GM12878 (cell line): ENCODE measurements around the gene LRP2BP. TPM values are rescaled to one million over a fixed set of nuclear protein-coding genes. Genes with fewer than 3 reads are reported as not detected.

Experiments used
- ATAC-seq: fragments of 200-7000 bp; cut with Tn5 transposase; 3 replicates; pipeline ENCODE4 v1.9.1; 2020; ENCODE audit warnings: mild to moderate bottlenecking, moderate library complexity
- BruUV-seq: library from RNA; stranded (reverse); fragments of 400-500 nt; replicated peaks from 2 replicates; lab custom pipeline; 2021; lab: Mats Ljungman, UMichigan
- CTCF ChIA-PET: fragments of 300-600 bp; sonication (Branson Sonifier 250); formaldehyde crosslinking; extraction: SDS; loops from one replicate; lab custom pipeline; 2021; ENCODE audit warnings: inconsistent platforms; lab: Yijun Ruan, JAX
- POLR2A ChIA-PET: fragments of 350-600 bp; formaldehyde crosslinking; extraction: SDS; loops from one replicate; lab custom pipeline; 2021; ENCODE audit warnings: inconsistent platforms; lab: Charles Lee
- RAD21 ChIA-PET: fragments of 300-600 bp; sonication (Branson Sonifier 250); formaldehyde crosslinking; loops from one replicate; lab custom pipeline; 2023; ENCODE audit warnings: antibody characterized with exemption; ENCODE audit not compliant: unreplicated experiment; lab: Charles Lee
- SMC1A ChIA-PET: fragments of 300-600 bp; sonication (Branson Sonifier 250); formaldehyde crosslinking; loops from one replicate; lab custom pipeline; 2023; ENCODE audit not compliant: unreplicated experiment, uncharacterized antibody; lab: Charles Lee
- DNase-seq: peaks from one replicate; pipeline ENCODE4 v3.0.0-alpha.2; 2011; ENCODE audit warnings: low read depth, low spot score
- FAIRE-seq: peaks from 3 replicates; lab custom pipeline; 2011; peaks lifted over from hg19 to GRCh38; lab: Jason Lieb, UNC
- H2AFZ ChIP-seq: 2 replicates; pipeline ENCODE4 v1.6.0; 2011; ENCODE audit warnings: low read depth, low read length, control low read depth; ENCODE audit not compliant: control insufficient read depth
- H3K27ac ChIP-seq: 2 replicates; pipeline ENCODE4 v1.5.1; 2011; ENCODE audit warnings: control low read depth; ENCODE audit not compliant: control insufficient read depth, insufficient read depth
- H3K27me3 ChIP-seq, 2 experiments: replicated peaks in 1 of 2; 2 replicates each; pipeline versions ENCODE4 v1.6.0 to v1.6.1; 2011; ENCODE audit warnings: low read length in 1 of 2; ENCODE audit not compliant: control insufficient read depth in 2 of 2, insufficient read depth in 2 of 2
- H3K36me3 ChIP-seq, 2 experiments: 2 replicates each; pipeline ENCODE4 v1.5.1; 2011; ENCODE audit warnings: low read length in 1 of 2; ENCODE audit not compliant: control insufficient read depth in 2 of 2, insufficient read depth in 2 of 2
- H3K4me1 ChIP-seq: 2 replicates; pipeline ENCODE4 v1.6.1; 2011; ENCODE audit warnings: mild to moderate bottlenecking, low read length, moderate library complexity, mixed read lengths; ENCODE audit not compliant: control insufficient read depth, insufficient read depth
- H3K4me2 ChIP-seq: 2 replicates; pipeline ENCODE4 v1.6.0; 2011; ENCODE audit warnings: control low read depth; ENCODE audit not compliant: control insufficient read depth, insufficient read depth
- H3K4me3 ChIP-seq: fragments of 200-600 bp; sonication (generic); 2 replicates; pipeline ENCODE4 v1.5.1; 2016
- H3K79me2 ChIP-seq: 2 replicates; pipeline ENCODE4 v1.6.0; 2011; ENCODE audit warnings: low read length; ENCODE audit not compliant: control insufficient read depth, insufficient read depth
- H3K9ac ChIP-seq: 2 replicates; pipeline ENCODE4 v1.8.0; 2011; ENCODE audit warnings: low read length, control low read depth, mixed read lengths; ENCODE audit not compliant: control insufficient read depth, insufficient read depth
- H3K9me3 ChIP-seq: replicated peaks from 3 replicates; pipeline ENCODE4 v1.5.1; 2011; ENCODE audit warnings: mild to moderate bottlenecking, low read length; ENCODE audit not compliant: control insufficient read depth, insufficient read depth
- H4K20me1 ChIP-seq: 2 replicates; pipeline ENCODE4 v1.6.0; 2011; ENCODE audit not compliant: control insufficient read depth, insufficient read depth
- BHLHE40 ChIP-seq, 2 experiments: fragments of 450-650 bp in 1 of 2; IDR thresholded peaks; 2 replicates each; pipeline ENCODE4 v1.6.1; 2011 to 2017; ENCODE audit warnings: low read depth in 2 of 2, borderline replicate concordance in 1 of 2, improper control_type of control experiment in 1 of 2, low read length in 1 of 2, mild to moderate bottlenecking in 1 of 2
- ESRRA ChIP-seq: IDR thresholded peaks from 2 replicates; pipeline ENCODE4 v1.6.1; 2012; ENCODE audit warnings: mild to moderate bottlenecking, low read length, improper control_type of control experiment
- HCFC1 ChIP-seq: fragments of 150-350 bp; IDR thresholded peaks from 2 replicates; pipeline ENCODE4 v1.6.1; 2014; ENCODE audit warnings: low read length
- HDGF ChIP-seq: fragments of 450-650 bp; IDR thresholded peaks from 2 replicates; pipeline ENCODE4 v1.6.1; 2016; ENCODE audit warnings: antibody characterized with exemption
- IKZF1 ChIP-seq: fragments of 450-650 bp; conservative IDR thresholded peaks from 2 replicates; pipeline ENCODE4 v1.6.1; 2017; ENCODE audit warnings: antibody characterized with exemption, mild to moderate bottlenecking
- IKZF2 ChIP-seq, 2 experiments: fragments of 450-650 bp; IDR thresholded peaks; 2 replicates each; pipeline ENCODE4 v1.6.1; 2017; ENCODE audit warnings: mild to moderate bottlenecking in 2 of 2, moderate library complexity in 2 of 2
- LARP7 ChIP-seq: fragments of 450-650 bp; IDR thresholded peaks from 2 replicates; pipeline ENCODE4 v1.6.1; 2017; ENCODE audit warnings: mild to moderate bottlenecking
- MAX ChIP-seq: IDR thresholded peaks from 2 replicates; pipeline ENCODE4 v1.6.1; 2012; ENCODE audit warnings: low read depth, low read length, improper control_type of control experiment
- RAD21 ChIP-seq: IDR thresholded peaks from 2 replicates; pipeline ENCODE4 v1.6.1; 2011; ENCODE audit warnings: mild to moderate bottlenecking, low read depth, low read length, moderate library complexity; ENCODE audit not compliant: insufficient read depth
- SUPT20H ChIP-seq: IDR thresholded peaks from 2 replicates; pipeline ENCODE4 v1.6.1; 2011; ENCODE audit warnings: low read depth, mild to moderate bottlenecking, low read length, moderate library complexity, borderline replicate concordance; ENCODE audit not compliant: control insufficient read depth
- ZNF207 ChIP-seq: fragments of 450-650 bp; IDR thresholded peaks from 2 replicates; pipeline ENCODE4 v1.6.1; 2014; ENCODE audit warnings: antibody characterized with exemption, mild to moderate bottlenecking, borderline replicate concordance
- ZNF592 ChIP-seq: fragments of 450-650 bp; IDR thresholded peaks from 2 replicates; pipeline ENCODE4 v1.6.1; 2017; ENCODE audit warnings: mild to moderate bottlenecking, moderate library complexity
- WGBS: methylation state at CpG from one replicate; pipeline ENCODE4 v1.1.6; 2016; ENCODE audit warnings: low lambda C conversion rate; ENCODE audit not compliant: insufficient replicate concordance, insufficient coverage; ENCODE audit errors: missing lambda C conversion rate; 5-methylcytosine and 5-hydroxymethylcytosine counted together
- in situ Hi-C: fragments of 300-500 bp; cut with MboI; formaldehyde crosslinking; loops from 9 replicates; pipeline ENCODE4 v1.14.3; 2018; ENCODE audit warnings: mixed read lengths
- intact Hi-C: fragments of 100-400 bp; cut with micrococcal nuclease; formaldehyde crosslinking; loops from one replicate; pipeline ENCODE4 v1.14.2; 2022; ENCODE audit not compliant: unreplicated experiment
- polyA plus RNA-seq, 11 experiments: library from polyadenylated mRNA; depleted of rRNA in 4 of 11; unstranded in 6 of 11; stranded (reverse) in 5 of 11; fragments of >200 nt; fragmentation: Nextera tagmentation in 4 of 11; fragmentation: Illumina TruSeq in 1 of 11; extraction: Ambion mirVana in 4 of 11; extraction: Trizol in 1 of 11; gene quantifications; 1 replicate in 1 of 11; 2 replicates in 10 of 11; pipeline versions ENCODE4 v1.2.1 to v1.2.3, GENCODE V29; 2011 to 2016; ENCODE audit warnings: inconsistent platforms in 2 of 11, missing spikeins in 2 of 11, low read depth in 1 of 11
- total RNA-seq, 4 experiments: library from RNA; depleted of rRNA in 3 of 4; stranded (reverse); fragments of >200 nt in 3 of 4; fragmentation: Illumina TruSeq in 1 of 4; extraction: Trizol in 1 of 4; gene quantifications; 2 replicates each; pipeline versions ENCODE4 v1.2.1 to v1.2.3, GENCODE V29; 2013 to 2021

The LRP2BP gene
- total and polyA plus RNA-seq, 10 of the 15 experiments (the other 5 are each of a cell fraction or from before 2014, with no cell fraction given): 0.27 to 5.2 (median 1.0) TPM

- intact Hi-C loops: no loop called here
- Histone ChIP-seq H3K4me3 (no peak overlapping the region), H3K27ac (no peak overlapping the region), H3K27me3 (no peaks in the 10 kb centered on the region), H3K9me3 (no peaks in the 10 kb centered on the region), H3K4me2 (no peak overlapping the region), H4K20me1 (no peaks in the 10 kb centered on the region), H3K79me2 (no peaks in the 10 kb centered on the region), H2AFZ (no peak overlapping the region)
- ChIA-PET RAD21 (no interaction called here), SMC1A (no interaction called here)
- 92% methylated on average over 7 of the region's 7 CpGs for WGBS
- ATAC-seq: no peak
- in situ Hi-C loops: no loop called here
- no peak for TF ChIP-seq IKZF2 (IDR thresholded peaks at IDR 0.05)
- TF ChIP-seq ZNF207: no peak
- no peak for TF ChIP-seq HDGF
- no peak for TF ChIP-seq IKZF1
- TF ChIP-seq HCFC1: no peak
- TF ChIP-seq MAX: no peak
- TF ChIP-seq, all 136 proteins: peak for 0
- CTCF ChIA-PET: no interaction called here
- Histone ChIP-seq H3K4me1 (0 out of 2 replicates have a peak, but pooled peaks cover 4% of the 10 kb centered on the region), H3K36me3 (peaks cover 1 to 37% of the 10 kb centered on the region in 2 experiments), H3K9ac (no peak overlapping the region)
- POLR2A ChIA-PET: interaction anchor here (0.5 kb wide), 1 partner anchor 185 kb away, joined by 4 read pairs; no protein-coding TSS in a partner anchor
- FAIRE-seq (no peak), DNase-seq (no peak)
- no TSS peak for BruUV-seq
These were observed 37.8 kb downstream of the LRP2BP start for GRCh38 chr4:185357733-185358440.

- POLR2A ChIA-PET: interaction anchor here (0.5 kb wide), 1 partner anchor 184 kb away, joined by 4 read pairs; no protein-coding TSS in a partner anchor
- Histone ChIP-seq H3K36me3 (peaks cover 5 to 37% of the 10 kb centered on the region in 2 experiments), H3K27ac (0 out of 2 replicates have a peak overlapping the region, but pooled peaks have one; percentile 22), H3K4me3 (no peak overlapping the region), H3K9ac (no peak overlapping the region), H3K79me2 (no peaks in the 10 kb centered on the region), H3K27me3 (no peaks in the 10 kb centered on the region), H3K9me3 (no peaks in the 10 kb centered on the region), H2AFZ (no peak overlapping the region), H3K4me2 (no peak overlapping the region), H3K4me1 (peaks cover 4% of the 10 kb centered on the region; the same call in 1 of the 2 replicates), H4K20me1 (no peaks in the 10 kb centered on the region)
- SMC1A ChIA-PET: no interaction called here
- in situ Hi-C loops: no loop called here
- FAIRE-seq (no peak), DNase-seq (no peak), ATAC-seq (no peak)
- TSS peak; percentile 1 for BruUV-seq
- intact Hi-C loops: no loop called here
- WGBS: 96% methylated on average over 5 of the region's 5 CpGs
- RAD21 ChIA-PET: no interaction called here
- CTCF ChIA-PET: no interaction called here
- TF ChIP-seq LARP7: no peak
- no peak for TF ChIP-seq RAD21
- no peak for TF ChIP-seq SUPT20H
- TF ChIP-seq ZNF592: no peak
- no peak for TF ChIP-seq ESRRA
- no peak for TF ChIP-seq BHLHE40 (IDR thresholded peaks at IDR 0.05; ENCODE audit: borderline replicate concordance in 1 of 2, low read depth in 2 of 2, low read length in 1 of 2)
These were observed 38.5 kb downstream of the LRP2BP start for GRCh38 chr4:185357211-185357610.
